Adipose tissue (tissue), 3 donors: ENCODE data around the gene GOPC. TPM values are rescaled to one million over a fixed set of nuclear protein-coding genes. Genes with fewer than 3 reads are reported as not detected.

Experiments used
- H3K27ac ChIP-seq: one replicate; pipeline ENCODE4 v1.5.1; 2013; ENCODE audit warnings: low read depth, low read length
- WGBS, 3 donors: extraction: QIAGEN DNeasy Blood & Tissue Kit; methylation state at CpG; one replicate each; pipeline ENCODE4 v1.1.7; 2013; 5-methylcytosine and 5-hydroxymethylcytosine counted together
- polyA plus RNA-seq, 3 donors: library from polyadenylated mRNA; stranded (reverse); fragments of 200-250 nt; gene quantifications; one replicate each; pipeline ENCODE4 v1.2.3, GENCODE V29; 2013
- donor health status: healthy with polysubstance abuse.
- donor health status: Bipolar disorder and iron deficiency.
- donor health status: healthy.

GOPC gene
- polyA plus RNA-seq, 3 donors = 6.3 to 16.6 (median 8.8) TPM

GRCh38 chr6:117601811-117602150, 530 bp downstream of the GOPC start:
- no peak overlapping the region for H3K27ac ChIP-seq
- 0% methylated on average over 12 of the region's 12 CpGs for WGBS, 3 donors

DNA sequence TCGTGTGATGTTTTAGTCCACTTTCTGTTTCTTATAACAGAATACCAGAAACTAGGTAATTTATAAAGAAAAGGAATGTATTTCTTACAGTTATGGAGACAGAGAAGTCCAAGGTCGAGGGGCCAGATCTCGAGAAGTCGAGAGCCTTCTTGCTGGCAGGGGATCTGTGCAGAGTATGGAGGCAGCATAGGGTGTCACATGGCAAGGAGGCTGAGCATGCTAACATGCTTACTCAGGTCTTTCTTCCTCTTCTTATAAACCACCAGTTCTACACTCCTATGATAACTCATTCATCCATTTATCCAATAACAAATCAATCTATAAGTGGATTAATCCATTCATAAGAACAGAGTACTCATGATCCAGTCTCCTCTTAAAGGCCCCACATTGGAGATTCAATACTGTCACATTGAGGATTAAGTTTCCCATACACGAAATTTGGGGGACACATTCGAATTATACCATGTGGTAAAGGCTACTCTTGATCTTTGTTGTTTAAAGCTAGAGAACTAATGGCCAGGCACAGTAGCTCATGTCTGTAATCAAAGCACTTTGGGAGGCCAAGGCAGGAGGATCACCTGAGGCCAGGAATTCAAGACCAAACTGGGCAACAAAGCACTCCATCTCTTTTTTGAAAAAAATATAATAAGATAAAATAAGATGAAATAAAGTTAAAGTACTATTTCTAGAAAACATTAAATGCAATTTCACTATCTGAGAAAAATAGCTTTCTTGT, 2.1 kb downstream of the GOPC start:
- WGBS, 3 donors = 67 to 80% (median 73%) methylated on average over 6 of the region's 6 CpGs
- no peak overlapping the region for H3K27ac ChIP-seq

DNA sequence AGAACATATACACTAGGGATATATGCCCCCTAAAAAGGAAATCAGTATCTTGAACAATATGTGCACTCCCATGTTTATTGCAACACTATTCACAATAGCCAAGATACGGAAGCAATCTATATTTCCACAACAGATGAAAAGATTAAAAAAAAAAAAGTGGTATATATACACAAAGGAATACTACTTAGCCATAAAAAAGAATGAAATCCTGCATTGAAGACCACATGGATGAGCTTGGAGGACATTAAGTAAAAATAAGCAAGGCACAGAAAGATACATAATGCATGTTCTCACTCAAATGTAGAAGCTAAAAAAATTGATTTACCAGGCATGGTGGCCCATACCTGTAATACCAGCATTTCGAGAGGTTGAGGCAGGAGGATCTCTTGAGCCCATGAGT, 4.6 kb downstream of the GOPC start:
- no peak overlapping the region for H3K27ac ChIP-seq
- WGBS, 3 donors = 96 to 99% (median 97%) methylated on average over 2 of the region's 2 CpGs

GRCh38 chr6:117595099-117595923, 7.0 kb downstream of the GOPC start:
- WGBS, 3 donors = 91 to 98% (median 98%) methylated on average over 2 of the region's 2 CpGs

GRCh38 chr6:117592983-117593759, 9.1 kb downstream of the GOPC start:
- no peak overlapping the region for H3K27ac ChIP-seq
- 86 to 95% (median 92%) methylated on average over 3 of the region's 3 CpGs for WGBS, 3 donors

More at GRCh38 chr6:117595099-117595923, 7.0 kb downstream of the GOPC start:
- H3K27ac ChIP-seq = no peak overlapping the region

- H3K27ac ChIP-seq = no peak overlapping the region
- WGBS, 3 donors = 70 to 91% (median 89%) methylated on average over 3 of the region's 3 CpGs
Observed at GRCh38 chr6:117591405-117591804, 10.9 kb downstream of the GOPC start.

DNA sequence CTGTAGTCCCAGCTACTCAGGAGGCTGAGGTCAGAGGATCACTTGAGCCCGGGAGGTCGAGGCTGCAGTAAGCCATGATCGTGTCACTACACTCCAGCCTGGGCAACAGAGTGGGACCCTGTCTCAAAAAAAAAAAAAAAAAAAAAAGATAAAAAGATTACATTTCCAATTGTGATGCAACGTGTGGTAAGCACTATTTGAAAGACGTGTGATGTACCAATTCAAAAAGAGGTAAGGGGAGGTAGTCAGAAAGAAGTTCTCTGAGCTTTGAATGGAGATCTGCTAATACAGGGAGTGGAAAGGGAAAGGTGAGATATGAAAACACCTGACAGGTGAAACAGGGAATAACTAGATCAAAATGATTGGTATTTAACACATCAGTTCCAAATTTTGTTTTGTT, 11.9 kb downstream of the GOPC start:
- no peak overlapping the region for H3K27ac ChIP-seq
- WGBS, 3 donors = 86 to 96% (median 90%) methylated on average over 5 of the region's 5 CpGs

DNA sequence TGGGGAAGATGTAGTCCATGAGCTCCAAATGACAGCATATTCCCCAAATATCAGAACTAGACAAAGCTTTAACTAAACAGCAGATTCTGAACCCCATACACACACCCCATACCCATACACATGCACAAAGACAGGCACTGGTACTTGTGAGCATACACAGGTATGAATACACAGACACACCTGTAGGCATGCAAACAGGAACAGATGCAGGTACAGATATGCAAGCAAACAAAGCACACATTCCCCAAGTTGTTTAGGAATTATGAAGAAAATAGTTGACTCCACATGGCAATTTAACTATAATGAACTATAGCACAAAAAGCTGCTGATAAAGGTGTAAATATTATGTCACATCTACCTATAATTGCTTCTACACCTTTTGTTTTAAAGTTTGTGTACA, 16.7 kb downstream of the GOPC start:
- no peak overlapping the region for H3K27ac ChIP-seq

GRCh38 chr6:117574198-117574597, 28.1 kb downstream of the GOPC start:
- no peak overlapping the region for H3K27ac ChIP-seq
- WGBS, 3 donors = 73 to 89% (median 88%) methylated on average over 4 of the region's 4 CpGs

GRCh38 chr6:117573006-117573680, 29.2 kb downstream of the GOPC start:
- WGBS, 3 donors = 92 to 94% (median 93%) methylated on average over 5 of the region's 5 CpGs
- H3K27ac ChIP-seq = no peak overlapping the region

- WGBS, 3 donors = 0 to 74% (median 67%) methylated on average over 1 of the region's 1 CpG
Observed at GRCh38 chr6:117568831-117569410, 33.4 kb downstream of the GOPC start.

GRCh38 chr6:117568247-117568646, 34.1 kb downstream of the GOPC start:
- WGBS, 3 donors = 96 to 100% (median 98%) methylated on average over 2 of the region's 2 CpGs

More at GRCh38 chr6:117568831-117569410, 33.4 kb downstream of the GOPC start:
- H3K27ac ChIP-seq = no peak overlapping the region

GRCh38 chr6:117564681-117565080, 37.6 kb downstream of the GOPC start:
- 80 to 96% (median 90%) methylated on average over 1 of the region's 1 CpG for WGBS, 3 donors
- H3K27ac ChIP-seq = no peak overlapping the region

More at GRCh38 chr6:117568247-117568646, 34.1 kb downstream of the GOPC start:
- H3K27ac ChIP-seq = no peak overlapping the region

DNA sequence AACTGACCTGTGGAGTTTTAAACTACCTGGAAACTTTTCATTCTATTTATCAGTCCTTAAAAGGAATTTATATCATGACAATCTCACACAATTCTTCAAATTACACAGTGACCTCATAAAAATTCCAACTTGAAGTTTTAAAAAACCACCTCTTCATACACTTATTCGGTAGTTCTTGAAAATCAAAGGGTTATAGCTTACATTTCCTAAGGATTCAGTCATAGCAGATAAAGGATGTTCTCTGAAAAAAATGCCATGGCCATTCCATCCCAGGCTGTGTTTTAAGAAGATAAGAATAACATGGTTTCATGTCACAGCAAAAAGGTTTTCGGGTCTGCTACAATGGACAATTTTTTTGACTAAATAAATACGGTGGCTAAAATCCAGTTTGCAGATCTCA, 41.2 kb downstream of the GOPC start:
- 84 to 86% (median 86%) methylated on average over 3 of the region's 3 CpGs for WGBS, 3 donors
- no peak overlapping the region for H3K27ac ChIP-seq

DNA sequence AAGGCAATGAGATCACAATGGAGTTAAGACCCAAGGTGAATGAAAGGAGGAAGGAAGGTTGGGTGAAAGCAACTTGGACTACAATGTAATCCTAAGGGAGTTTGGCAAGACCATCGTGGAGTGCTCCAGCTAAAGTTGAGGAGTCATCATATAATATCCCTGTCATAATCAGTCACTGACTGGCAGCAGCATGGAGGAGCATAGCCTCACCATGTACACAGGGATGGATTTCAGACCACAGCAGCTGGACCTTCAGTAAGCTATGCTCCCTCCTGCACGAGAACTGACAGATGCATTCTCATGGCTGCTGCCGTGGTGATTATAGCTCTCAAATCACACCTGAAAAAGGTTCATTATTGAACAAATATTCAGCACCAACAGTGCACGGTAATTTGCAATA, 43.0 kb downstream of the GOPC start:
- 67 to 75% (median 71%) methylated on average over 4 of the region's 4 CpGs for WGBS, 3 donors
- H3K27ac ChIP-seq = no peak overlapping the region

DNA sequence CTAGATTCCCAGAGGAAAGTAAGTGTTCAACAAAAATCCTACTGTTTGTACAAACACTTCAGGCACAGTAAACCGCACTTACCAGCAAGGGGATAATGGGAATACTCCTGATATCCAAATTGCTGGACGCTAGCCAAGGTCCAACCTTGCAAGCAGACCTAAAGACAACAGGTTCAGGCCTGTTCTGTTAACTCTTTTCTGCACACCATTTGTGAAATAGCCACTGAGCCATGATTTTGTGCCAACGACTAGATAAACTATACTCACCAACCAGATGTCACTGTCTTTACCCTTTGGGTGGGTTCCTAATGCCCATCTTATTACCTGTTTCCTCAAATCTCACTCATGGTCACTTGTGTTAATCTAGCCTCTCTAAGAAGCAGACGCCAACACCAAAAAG, 43.5 kb downstream of the GOPC start:
- 70 to 89% (median 87%) methylated on average over 4 of the region's 4 CpGs for WGBS, 3 donors
- no peak overlapping the region for H3K27ac ChIP-seq

- H3K27ac ChIP-seq = no peak overlapping the region
- 74 to 84% (median 83%) methylated on average over 3 of the region's 3 CpGs for WGBS, 3 donors
Observed at GRCh38 chr6:117557951-117558350, 44.4 kb downstream of the GOPC start.

DNA sequence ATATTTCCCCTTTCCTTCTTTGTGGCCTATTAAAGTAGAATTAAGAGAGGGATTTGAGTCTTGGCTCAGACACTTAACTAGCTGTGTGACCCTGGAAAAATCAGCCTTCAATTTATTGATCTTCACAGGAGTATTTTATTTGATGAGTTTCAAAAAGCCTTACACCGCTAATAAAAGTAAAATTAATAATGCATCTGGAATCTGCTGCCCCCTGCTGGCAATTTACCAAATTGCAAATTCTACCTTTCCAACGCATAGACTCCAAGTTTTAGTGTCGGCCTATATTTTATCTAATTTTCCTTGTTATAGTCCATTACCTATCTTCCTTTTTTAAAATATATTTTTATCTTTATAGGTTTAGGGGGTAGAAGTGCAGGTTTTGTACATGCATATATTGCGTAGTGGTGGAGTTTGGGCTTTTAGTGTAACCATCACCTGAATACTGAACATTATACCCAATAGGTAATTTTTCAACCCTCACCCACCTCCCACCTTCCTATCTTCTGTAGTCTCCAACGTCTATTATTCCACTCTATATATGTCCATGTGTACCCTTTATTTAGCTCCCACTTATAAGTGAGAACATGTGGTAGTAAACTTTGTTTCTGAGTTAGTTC, 46.3 kb downstream of the GOPC start:
- H3K27ac ChIP-seq = no peak overlapping the region
- WGBS, 3 donors = 15 to 21% (median 19%) methylated on average over 5 of the region's 5 CpGs
